Endothelial cell of umbilical vein (primary cell): ENCODE measurements around the gene ZFR2.

Experiments used
- CTCF ChIP-seq, 2 donors: IDR thresholded peaks; 1 replicate in 1 of 2; 2 replicates in 1 of 2; pipeline ENCODE4 v1.5.1; 2011; ENCODE audit warnings: low read length in 2 of 2, mild to moderate bottlenecking in 2 of 2, moderate library complexity in 2 of 2, control low read depth in 1 of 2, inconsistent platforms in 1 of 2, low read depth in 1 of 2; ENCODE audit not compliant: insufficient read depth in 1 of 2; ENCODE audit errors: extremely low read depth in 1 of 2
- EZH2 ChIP-seq: IDR thresholded peaks from 2 replicates; pipeline ENCODE4 v1.6.1; 2012; ENCODE audit warnings: borderline replicate concordance, low read depth, mild to moderate bottlenecking, moderate library complexity, low read length, inconsistent platforms; ENCODE audit not compliant: severe bottlenecking
- FOS ChIP-seq: IDR thresholded peaks from 2 replicates; pipeline ENCODE4 v1.6.1; 2011; ENCODE audit warnings: mild to moderate bottlenecking, low read length, moderate library complexity, borderline replicate concordance; ENCODE audit not compliant: insufficient read depth
- JUN ChIP-seq: IDR thresholded peaks from 2 replicates; pipeline ENCODE4 v1.6.1; 2011; ENCODE audit warnings: borderline replicate concordance, low read depth; ENCODE audit not compliant: insufficient read length, insufficient read depth
- MAX ChIP-seq: IDR thresholded peaks from 2 replicates; pipeline ENCODE4 v1.6.1; 2011; ENCODE audit not compliant: insufficient read depth, insufficient read length
- MYC ChIP-seq: IDR thresholded peaks from one replicate; pipeline ENCODE4 v1.6.1; 2011; ENCODE audit warnings: mild to moderate bottlenecking, low read depth, low read length
- POLR2A ChIP-seq: IDR thresholded peaks from 2 replicates; pipeline ENCODE4 v1.6.1; 2012; ENCODE audit warnings: low read depth, mild to moderate bottlenecking, control low read depth, low read length
- POLR2AphosphoS5 ChIP-seq: IDR thresholded peaks from 2 replicates; pipeline ENCODE4 v1.6.1; 2012; ENCODE audit warnings: low read depth, mild to moderate bottlenecking, control low read depth, low read length, moderate library complexity; ENCODE audit not compliant: insufficient read depth

- no peak for TF ChIP-seq CTCF (IDR thresholded peaks at IDR 0.05; ENCODE audit: extremely low read depth in 1 of 2, insufficient read depth in 1 of 2, low read depth in 1 of 2, low read length in 2 of 2)
- TF ChIP-seq EZH2, result no peak
- no peak for TF ChIP-seq MAX
- TF ChIP-seq POLR2AphosphoS5, result no peak
- no peak for TF ChIP-seq POLR2A
- TF ChIP-seq JUN, result no peak
- no peak for TF ChIP-seq FOS
- no peak for TF ChIP-seq MYC
These were observed 55.1 kb downstream of the ZFR2 start for GRCh38 chr19:3813473-3814392.
